ENCODE results near the gene THRA. TPM values are rescaled to one million over a fixed set of nuclear protein-coding genes. Genes with fewer than 3 reads are reported as not detected.
"Not testable (repeated sequence)": the region's sequence is repeated elsewhere in the genome, so short reads cannot be mapped to it uniquely, and the experiment has no call there.

The THRA gene
- total RNA-seq, 1 donor from 2014 or later = 88.3 TPM

DNA sequence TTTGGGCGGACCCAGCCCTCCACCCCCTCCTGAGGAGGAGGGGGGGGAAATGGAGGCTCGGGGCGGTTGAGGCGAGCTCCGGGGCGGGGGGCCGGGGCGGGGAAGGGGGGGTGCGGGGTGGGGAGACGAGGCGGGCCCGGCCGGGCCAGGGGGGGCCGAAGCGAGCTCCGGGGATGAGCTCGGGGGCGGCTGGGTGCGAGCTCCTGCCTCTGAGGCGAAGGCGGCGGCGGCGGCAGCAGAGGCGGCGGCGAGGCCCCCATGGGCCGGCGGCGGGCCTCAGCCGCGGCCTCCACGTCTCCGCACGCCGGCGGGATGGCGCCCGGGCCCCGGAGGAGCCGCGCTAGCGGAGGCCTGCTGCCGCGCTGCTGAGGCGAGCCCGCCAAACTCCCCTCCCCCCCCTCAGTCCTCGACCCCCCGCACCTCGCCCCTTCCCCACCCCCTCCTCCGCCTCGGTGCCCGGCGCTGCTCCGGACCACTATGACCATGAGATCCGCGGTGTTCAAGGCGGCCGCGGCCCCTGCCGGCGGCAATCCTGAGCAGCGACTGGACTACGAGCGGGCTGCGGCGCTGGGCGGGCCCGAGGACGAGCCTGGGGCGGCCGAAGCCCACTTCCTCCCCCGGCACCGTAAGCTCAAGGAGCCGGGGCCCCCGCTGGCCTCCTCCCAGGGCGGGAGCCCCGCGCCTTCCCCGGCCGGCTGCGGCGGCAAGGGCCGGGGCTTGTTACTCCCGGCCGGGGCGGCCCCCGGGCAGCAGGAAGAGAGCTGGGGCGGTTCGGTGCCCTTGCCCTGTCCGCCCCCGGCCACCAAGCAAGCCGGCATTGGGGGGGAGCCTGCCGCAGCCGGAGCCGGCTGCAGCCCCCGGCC is 59.6 kb downstream of the THRA start:
- intact Hi-C loops (cut with DNase I) = loop anchor here (2.0 to 5.0 kb wide), 2 partner anchors 18 to 55 kb away; partner anchors contain the start of genes CASC3 and RAPGEFL1
- DNase-seq (ENCODE audit: missing footprints) (peak; percentile 83), ATAC-seq (peak; percentile 60)

DNA sequence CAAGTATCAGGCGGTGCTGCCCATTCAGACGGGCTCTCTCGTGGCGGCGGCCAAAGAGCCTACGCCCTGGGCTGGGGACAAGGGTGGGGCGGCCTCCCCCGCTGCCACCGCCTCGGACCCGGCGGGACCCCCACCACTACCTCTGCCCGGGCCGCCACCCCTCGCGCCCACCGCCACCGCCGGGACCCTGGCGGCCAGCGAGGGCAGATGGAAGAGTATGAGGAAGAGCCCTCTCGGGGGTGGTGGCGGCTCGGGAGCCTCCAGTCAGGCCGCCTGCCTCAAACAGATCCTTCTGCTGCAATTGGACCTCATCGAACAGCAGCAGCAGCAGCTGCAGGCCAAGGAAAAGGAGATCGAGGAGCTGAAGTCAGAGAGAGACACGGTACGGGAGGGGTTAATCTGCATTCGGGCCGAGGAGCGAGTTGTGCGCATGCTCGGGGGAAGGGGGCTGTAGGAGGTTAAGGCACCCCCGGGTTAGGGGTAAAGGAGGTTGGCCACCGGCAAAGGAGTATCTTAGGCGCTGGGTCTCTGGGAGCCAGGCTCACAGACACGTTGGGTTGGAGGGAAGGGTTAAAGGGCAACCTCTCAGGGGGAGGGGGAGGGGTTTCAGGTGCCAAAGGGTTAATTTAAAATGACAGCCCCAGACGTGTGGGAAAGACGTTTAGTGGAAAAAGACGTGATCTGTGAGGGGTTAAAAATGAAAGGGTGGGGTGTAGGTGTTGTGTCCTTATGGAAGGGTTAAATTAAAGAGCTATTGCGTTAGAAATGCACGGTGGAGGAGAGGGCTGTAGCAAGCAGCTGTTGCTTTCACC is 60.4 kb downstream of the THRA start:
- DNase-seq (ENCODE audit: missing footprints) = no peak
- intact Hi-C loops (cut with DNase I) = loop anchor here (2.0 to 5.0 kb wide), 2 partner anchors 18 to 54 kb away; partner anchors contain the start of genes CASC3 and RAPGEFL1
- ATAC-seq = peak; percentile 20

DNA sequence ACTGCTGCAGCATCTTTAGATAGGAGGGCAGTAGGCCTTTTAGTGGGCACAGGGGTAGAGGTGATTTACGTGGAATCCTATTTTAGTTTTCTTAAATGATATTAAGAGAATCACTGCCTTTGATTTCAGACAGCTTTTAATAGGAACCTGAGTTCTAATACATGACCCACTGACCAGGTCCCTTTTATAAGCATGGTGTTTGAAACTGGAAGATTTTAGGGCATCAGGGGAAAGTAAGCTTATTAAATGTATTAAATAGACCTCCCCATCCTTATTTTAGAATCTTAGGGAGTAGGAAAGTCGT is 61.0 kb downstream of the THRA start:
- DNase-seq (ENCODE audit: missing footprints) (no peak), ATAC-seq (no peak)
- intact Hi-C loops (cut with DNase I) = loop anchor here (2.0 to 5.0 kb wide), 2 partner anchors 17 to 54 kb away; partner anchors contain the start of genes CASC3 and RAPGEFL1

DNA sequence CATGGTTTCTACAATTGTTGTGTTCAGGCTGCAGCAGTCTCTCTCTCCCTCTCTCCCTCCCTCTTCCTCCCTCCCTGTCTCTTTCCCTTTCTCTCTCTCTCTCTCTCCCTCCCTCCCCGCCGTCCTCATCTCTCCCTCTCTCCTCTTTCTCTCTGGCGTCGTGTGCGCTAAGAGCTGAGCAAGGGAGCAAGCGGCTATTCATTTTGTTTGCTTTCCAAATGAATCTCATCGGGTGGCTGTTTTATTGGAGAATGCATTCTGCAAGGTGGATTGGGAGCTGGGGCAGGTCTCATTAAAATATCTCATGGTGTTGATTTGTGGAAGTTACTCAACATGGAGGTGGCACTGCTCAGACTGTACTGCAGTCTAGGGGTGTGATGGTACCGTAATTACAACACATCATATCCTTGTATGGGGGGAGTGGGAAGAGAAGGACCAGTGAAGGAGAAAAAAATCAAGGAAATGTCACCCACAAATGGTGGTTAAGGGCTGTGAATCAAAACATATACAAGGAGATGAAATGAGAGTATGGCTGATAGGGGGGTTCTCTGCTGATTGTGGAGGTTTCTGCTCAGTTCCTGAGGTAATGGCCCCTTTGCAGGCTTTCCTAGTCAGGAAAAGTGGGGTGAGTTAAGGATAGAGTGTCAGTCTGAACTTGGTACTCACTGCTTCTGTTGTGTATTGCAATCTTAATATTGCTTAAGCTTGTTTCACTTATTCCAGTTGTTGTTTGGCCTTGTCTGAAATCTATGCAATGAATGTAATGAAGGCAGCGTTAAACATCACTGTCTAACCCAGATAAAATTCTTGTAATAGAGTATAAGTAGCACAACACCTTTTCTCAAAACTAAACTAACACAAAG is 61.7 kb downstream of the THRA start:
- DNase-seq (ENCODE audit: missing footprints) (no peak), ATAC-seq (peak; percentile 11)
- intact Hi-C loops (cut with DNase I) = loop anchor here (5.0 kb wide), 1 partner anchor 53 kb away; the partner anchor contains the start of gene RAPGEFL1

DNA sequence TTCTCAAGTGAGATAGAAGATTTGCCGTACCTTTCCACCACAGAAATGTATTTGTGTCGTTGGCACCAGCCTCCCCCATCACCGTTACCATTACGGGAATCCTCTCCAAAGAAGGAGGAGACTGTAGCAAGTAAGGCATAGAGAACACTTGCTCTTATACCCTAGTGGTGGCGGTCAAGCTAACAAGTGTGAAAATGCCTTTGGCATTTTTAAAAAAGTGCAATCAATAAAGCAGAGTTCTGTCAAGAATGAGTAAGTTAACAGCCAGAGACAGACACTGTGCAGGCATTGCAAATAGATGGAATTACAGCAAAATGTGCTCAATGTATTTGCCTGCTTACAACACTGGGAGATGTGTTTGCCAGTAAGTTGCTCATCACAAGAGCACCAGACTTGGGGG is 66.7 kb downstream of the THRA start:
- intact Hi-C loops (cut with DNase I) = no loop called here
- no peak for ATAC-seq
- DNase-seq (ENCODE audit: missing footprints) = no peak

DNA sequence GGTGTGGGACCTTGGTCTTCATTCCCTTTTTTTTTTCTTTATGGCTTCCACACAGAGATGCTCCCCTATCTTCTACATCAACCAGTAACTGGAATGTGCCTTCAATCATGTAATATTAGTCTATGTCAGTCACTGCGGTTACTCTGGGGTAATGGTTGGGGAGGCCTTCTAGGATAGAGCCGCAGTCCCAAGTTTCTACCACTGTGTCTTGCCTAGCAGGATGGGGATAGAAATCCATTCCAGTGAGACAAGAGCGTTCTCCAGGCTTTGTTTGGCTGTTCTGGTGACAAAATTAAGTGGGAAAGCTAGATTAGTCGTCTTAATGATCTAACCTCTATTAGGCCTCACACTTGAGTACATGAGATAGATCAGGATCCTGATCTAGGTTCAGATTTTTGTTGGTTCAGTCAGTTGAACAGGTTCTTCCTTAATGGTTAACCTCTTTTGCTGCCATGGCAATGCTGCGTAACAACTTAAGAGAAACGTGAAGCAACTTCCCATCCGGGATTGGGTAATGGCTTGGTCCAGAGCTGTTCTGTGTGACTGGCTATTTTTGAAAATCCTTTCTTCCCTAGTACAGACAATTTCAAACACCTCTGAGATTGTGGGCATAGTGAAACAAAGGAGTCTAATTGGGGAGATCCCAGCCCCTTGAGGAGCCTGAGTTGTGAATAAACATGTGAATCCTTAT is 67.7 kb downstream of the THRA start:
- intact Hi-C loops (cut with DNase I) = no loop called here
- ATAC-seq (peak; percentile 40), DNase-seq (ENCODE audit: missing footprints) (no peak)

DNA sequence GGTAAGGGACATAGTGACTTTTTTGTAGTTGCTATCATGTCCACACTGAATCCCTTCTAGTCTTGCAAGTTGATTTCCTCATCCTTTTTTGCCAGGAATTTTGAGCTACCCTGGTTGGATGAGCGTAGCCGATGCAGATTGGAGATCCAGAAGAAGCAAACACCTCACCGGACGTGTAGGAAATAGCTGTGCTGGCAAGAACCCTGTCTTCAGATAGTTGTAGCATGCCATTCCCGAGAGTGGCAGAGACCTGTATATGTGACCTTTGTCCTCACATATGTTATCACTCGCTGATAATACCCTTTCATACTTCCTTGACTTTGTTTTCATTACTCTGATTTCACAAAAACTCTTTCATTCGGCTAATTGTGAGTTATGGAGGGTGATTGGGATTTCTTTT is 71.4 kb downstream of the THRA start:
- DNase-seq (ENCODE audit: missing footprints) = no peak
- intact Hi-C loops (cut with DNase I) = no loop called here
- no peak for ATAC-seq

DNA sequence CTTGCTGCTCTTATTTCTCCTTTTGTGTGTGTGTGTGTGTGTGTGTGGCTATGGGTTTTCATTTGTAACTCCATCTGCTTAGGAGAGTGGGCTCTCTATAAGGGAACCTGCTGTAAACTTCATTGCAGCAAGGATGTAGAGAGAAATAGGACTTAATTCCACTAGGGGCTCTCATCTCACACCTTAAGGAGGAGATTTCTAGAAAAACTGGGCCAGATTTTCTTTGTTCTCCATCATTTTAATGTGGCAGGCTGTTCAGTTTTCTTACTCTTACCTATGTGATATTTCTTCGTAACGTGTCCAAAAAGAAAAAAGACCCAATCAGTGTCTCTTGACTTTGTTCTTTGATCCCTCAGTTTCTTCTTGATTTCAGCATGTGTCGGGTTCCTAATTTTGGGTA is 73.1 kb downstream of the THRA start:
- DNase-seq (ENCODE audit: missing footprints) (no peak), ATAC-seq (no peak)
- intact Hi-C loops (cut with DNase I) = no loop called here

DNA sequence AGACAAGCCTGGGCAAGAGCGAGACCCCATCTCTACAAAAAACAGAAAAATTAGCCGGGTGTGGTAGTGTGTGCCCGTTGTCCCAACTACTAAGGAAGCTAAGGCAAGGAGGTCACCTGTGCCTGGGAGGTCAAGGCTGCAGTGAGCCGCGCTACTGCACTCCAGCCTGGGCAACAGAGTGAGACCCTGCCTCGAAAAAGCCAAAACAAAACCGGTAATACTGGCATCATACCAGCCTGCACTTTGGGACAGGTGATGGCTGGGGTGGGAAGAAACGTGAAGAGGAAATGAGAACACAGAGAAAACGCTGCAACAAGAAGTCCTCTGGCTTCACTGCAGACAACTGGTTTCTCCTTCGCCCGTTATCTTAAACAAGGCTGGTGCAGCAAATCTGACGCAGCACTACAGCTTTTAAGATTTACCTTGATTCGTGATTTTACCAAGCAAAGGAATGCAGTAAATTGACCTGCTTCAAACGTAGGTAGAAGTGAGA is 76.8 kb downstream of the THRA start:
- ATAC-seq (no peak), DNase-seq (ENCODE audit: missing footprints) (no peak)
- intact Hi-C loops (cut with DNase I) = loop anchor here (2.0 kb wide), 1 partner anchor 17 kb away; no protein-coding TSS in a partner anchor

DNA sequence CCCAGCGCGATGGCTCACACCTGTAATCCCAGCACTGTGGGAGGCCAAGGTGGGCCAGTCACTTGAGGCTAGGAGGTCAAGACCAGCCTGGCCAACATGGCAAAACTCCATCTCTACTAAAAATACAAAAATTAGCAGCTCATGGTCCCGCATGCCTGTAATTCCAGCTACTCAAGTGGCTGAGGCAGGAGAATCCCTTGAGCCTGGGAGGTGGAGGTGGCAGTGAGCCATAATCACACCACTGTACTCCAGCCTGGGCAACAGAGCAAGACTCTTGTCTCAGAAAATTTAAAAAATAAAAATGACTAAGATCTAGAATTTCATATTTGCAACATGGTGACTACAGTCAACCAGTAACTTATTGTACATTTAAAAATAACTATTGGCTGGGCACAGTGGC is 80.4 kb downstream of the THRA start:
- DNase-seq (ENCODE audit: missing footprints); intact Hi-C loops (cut with DNase I); ATAC-seq: not testable (repeated sequence)

Small RNAs within 50 kb of the gene (microRNA-seq; reads per million reads assigned to microRNA genes)
- not detected for gene MIR6884

Other genes starting within 250 kb of the THRA start
- gene IKZF3, start 198.7 kb upstream of the THRA start, total RNA-seq = 0.32 TPM
- gene ZPBP2, start 194.8 kb upstream of the THRA start, total RNA-seq = not detected
- 2.1 TPM for gene GSDMB, start 144.3 kb upstream of the THRA start, total RNA-seq
- gene ORMDL3, start 135.4 kb upstream of the THRA start, total RNA-seq = 34.7 TPM
- not detected for gene LRRC3C, start 135.2 kb upstream of the THRA start, total RNA-seq
- gene GSDMA, start 100.0 kb upstream of the THRA start, total RNA-seq = 1.4 TPM
- gene PSMD3, start 82.2 kb upstream of the THRA start, total RNA-seq = 86.9 TPM
- gene CSF3, start 47.5 kb upstream of the THRA start, total RNA-seq = not detected
- 53.9 TPM for gene MED24, start 8.6 kb upstream of the THRA start, total RNA-seq
- gene NR1D1, start 37.6 kb downstream of the THRA start, total RNA-seq = 24.9 TPM
- 51.4 TPM for gene MSL1, start 59.0 kb downstream of the THRA start, total RNA-seq
- 49.1 TPM for gene CASC3, start 77.6 kb downstream of the THRA start, total RNA-seq
- 2.1 TPM for gene RAPGEFL1, start 114.5 kb downstream of the THRA start, total RNA-seq
- 12.3 TPM for gene WIPF2, start 156.3 kb downstream of the THRA start, total RNA-seq
- 1.9 TPM for gene CDC6, start 224.9 kb downstream of the THRA start, total RNA-seq
- 17.9 TPM for gene RARA, start 246.2 kb downstream of the THRA start, total RNA-seq